DND-41 (cell line): ENCODE measurements around the gene RAB25.

ENCODE experiments used
- CTCF ChIP-seq: IDR thresholded peaks from 2 replicates; pipeline ENCODE4 v1.5.1; 2012; ENCODE audit warnings: borderline replicate concordance, low read length, moderate library complexity, mild to moderate bottlenecking; ENCODE audit not compliant: poor library complexity, severe bottlenecking; ENCODE audit errors: extremely low read depth
- EZH2 ChIP-seq: IDR thresholded peaks from 3 replicates; pipeline ENCODE4 v1.6.1; 2012; ENCODE audit warnings: borderline replicate concordance, low read depth, mild to moderate bottlenecking, moderate library complexity, low read length, inconsistent platforms; ENCODE audit not compliant: severe bottlenecking

GRCh38 chr1:156076609-156077429 is 15.9 kb downstream of the RAB25 start:
- TF ChIP-seq EZH2 = no peak
- TF ChIP-seq CTCF = no peak
